ENCODE measurements around the gene TXNRD1. TPM values are rescaled to one million over a fixed set of nuclear protein-coding genes. Genes with fewer than 3 reads are reported as not detected.
A peak's percentile ranks its signal among the peaks of the same experiment; 100 is the strongest.
"Not testable (repeated sequence)": the region's sequence is repeated elsewhere in the genome, so short reads cannot be mapped to it uniquely, and the experiment has no call there.

The TXNRD1 gene
- total RNA-seq, 1 donor from 2014 or later: 102 TPM

GRCh38 chr12:104381731-104382480 lies 166.3 kb downstream of the TXNRD1 start:
- DNase-seq (ENCODE audit: low spot score in 2 of 2): peak; percentile 31 to 62
- no peak for FAIRE-seq

GRCh38 chr12:104384141-104384880 lies 168.7 kb downstream of the TXNRD1 start:
- DNase-seq (ENCODE audit: low spot score in 2 of 2) (no peak), FAIRE-seq (no peak)

GRCh38 chr12:104385510-104385909 lies 169.9 kb downstream of the TXNRD1 start:
- no peak for DNase-seq (ENCODE audit: low spot score in 2 of 2)
- no peak for FAIRE-seq

GRCh38 chr12:104386461-104386860 lies 170.9 kb downstream of the TXNRD1 start:
- FAIRE-seq (no peak), DNase-seq (ENCODE audit: low spot score in 2 of 2) (no peak)

- DNase-seq (ENCODE audit: low spot score in 2 of 2) (no peak), FAIRE-seq (no peak)
Measured at GRCh38 chr12:104387190-104387589, 171.6 kb downstream of the TXNRD1 start.

GRCh38 chr12:104394086-104394485 lies 178.5 kb downstream of the TXNRD1 start:
- not testable (repeated sequence) for DNase-seq (ENCODE audit: low spot score in 2 of 2); FAIRE-seq

Other genes with a start within 250 kb of the TXNRD1 start
- gene TDG, start 249.9 kb upstream of the TXNRD1 start, total RNA-seq: 56.3 TPM
- 9.4 TPM for gene GLT8D2, start 165.6 kb upstream of the TXNRD1 start, total RNA-seq
- 62.4 TPM for gene HCFC2, start 151.2 kb upstream of the TXNRD1 start, total RNA-seq
- 39.9 TPM for gene NFYB, start 77.6 kb upstream of the TXNRD1 start, total RNA-seq
- gene EID3, start 88.0 kb downstream of the TXNRD1 start, total RNA-seq: 4.5 TPM
- 22.0 TPM for gene CHST11, start 241.2 kb downstream of the TXNRD1 start, total RNA-seq

Measured in frontal cortex (tissue), 4 donors.